Neural crest cell (in vitro differentiated cells): ENCODE results near the gene PODNL1. TPM values are rescaled to one million over a fixed set of nuclear protein-coding genes. Genes with fewer than 3 reads are reported as not detected.
A peak's percentile ranks its signal among the peaks of the same experiment; 100 is the strongest.
"Not testable (repeated sequence)": the region's sequence is repeated elsewhere in the genome, so short reads cannot be mapped to it uniquely, and the experiment has no call there.

Source experiments
- DNase-seq: peaks from one replicate; pipeline ENCODE4 v3.0.0; 2021; ENCODE audit warnings: low read depth, mixed read lengths, low spot score
- H3K27ac Mint-ChIP-seq: one replicate; pipeline ENCODE4 v1.8.0; 2021; ENCODE audit warnings: mild to moderate bottlenecking, mixed read lengths; ENCODE audit not compliant: unreplicated experiment
- H3K27me3 Mint-ChIP-seq: 2 replicates; pipeline ENCODE4 v1.8.0; 2021; ENCODE audit warnings: low read depth, mild to moderate bottlenecking, mixed read lengths
- H3K36me3 Mint-ChIP-seq: 2 replicates; pipeline ENCODE4 v1.8.0; 2021; ENCODE audit warnings: low read depth, mild to moderate bottlenecking, mixed read lengths
- H3K4me1 Mint-ChIP-seq: 2 replicates; pipeline ENCODE4 v1.8.0; 2021; ENCODE audit warnings: mixed read lengths
- H3K4me3 Mint-ChIP-seq: one replicate; pipeline ENCODE4 v1.8.0; 2021; ENCODE audit warnings: mild to moderate bottlenecking, mixed read lengths
- H3K9me3 Mint-ChIP-seq: 2 replicates; pipeline ENCODE4 v1.8.0; 2021; ENCODE audit warnings: mixed read lengths
- CTCF ChIP-seq: fragments of 200-600 bp; sonication (generic); conservative IDR thresholded peaks from 2 replicates; pipeline ENCODE4 v1.5.0; 2021; ENCODE audit warnings: antibody characterized with exemption, mild to moderate bottlenecking
- total RNA-seq: library from RNA; stranded (reverse); gene quantifications from 2 replicates; pipeline ENCODE4 v1.2.1, GENCODE V29; 2021

PODNL1 gene
- total RNA-seq, 1 donor from 2014 or later: 0.42 TPM

- DNase-seq: no peak
- TF ChIP-seq CTCF: no peak
- no peak overlapping the region for H3K4me3 Mint-ChIP-seq
- H3K4me1 Mint-ChIP-seq: peaks cover under 1% of the 10 kb centered on the region
- no peak overlapping the region for H3K27ac Mint-ChIP-seq
- H3K9me3 Mint-ChIP-seq: no peaks in the 10 kb centered on the region
- peaks cover 10% of the 10 kb centered on the region for H3K36me3 Mint-ChIP-seq
- H3K27me3 Mint-ChIP-seq: peaks cover 2% of the 10 kb centered on the region
These were observed 8.9 kb downstream of the PODNL1 start for GRCh38 chr19:13929340-13929739.

DNA sequence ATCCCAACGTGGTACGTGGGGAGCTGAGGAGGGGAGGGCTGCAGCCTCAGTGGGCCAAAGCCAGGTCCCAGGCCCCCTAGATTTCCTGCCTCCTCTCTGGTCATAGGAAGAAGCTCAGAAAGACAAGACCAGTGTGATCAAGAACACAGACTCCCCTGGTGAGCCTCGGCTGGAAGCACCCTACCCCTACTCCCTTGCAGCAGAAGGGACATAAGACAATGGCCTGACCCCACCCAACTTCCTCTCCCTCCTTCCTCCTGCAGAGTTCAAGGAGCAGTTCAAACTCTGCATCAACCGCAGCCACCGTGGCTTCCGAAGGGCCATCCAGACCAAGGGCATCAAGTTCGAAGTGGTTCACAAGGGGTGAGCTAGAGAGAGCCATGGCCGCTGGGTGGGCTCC, 11.5 kb downstream of the PODNL1 start:
- H3K4me3 Mint-ChIP-seq: no peak overlapping the region
- H3K9me3 Mint-ChIP-seq: no peaks in the 10 kb centered on the region
- H3K4me1 Mint-ChIP-seq: no peaks in the 10 kb centered on the region
- H3K27me3 Mint-ChIP-seq: no peaks in the 10 kb centered on the region
- no peak for TF ChIP-seq CTCF
- DNase-seq: no peak
- no peak overlapping the region for H3K27ac Mint-ChIP-seq
- peaks cover 21% of the 10 kb centered on the region for H3K36me3 Mint-ChIP-seq

- peaks cover 3% of the 10 kb centered on the region for H3K9me3 Mint-ChIP-seq
- no peaks in the 10 kb centered on the region for H3K27me3 Mint-ChIP-seq
- DNase-seq: no peak
- no peak overlapping the region for H3K4me3 Mint-ChIP-seq
- peaks cover 4% of the 10 kb centered on the region for H3K4me1 Mint-ChIP-seq
- H3K36me3 Mint-ChIP-seq: peaks cover 28% of the 10 kb centered on the region
- H3K27ac Mint-ChIP-seq: no peak overlapping the region
- no peak for TF ChIP-seq CTCF
These were observed 12.2 kb downstream of the PODNL1 start for GRCh38 chr19:13926010-13926409.

- TF ChIP-seq CTCF: no peak
- Mint-ChIP-seq H3K27ac (no peak overlapping the region), H3K4me1 (peaks cover 4% of the 10 kb centered on the region), H3K9me3 (peaks cover 3% of the 10 kb centered on the region), H3K27me3 (no peaks in the 10 kb centered on the region), H3K36me3 (peaks cover 35% of the 10 kb centered on the region), H3K4me3 (no peak overlapping the region)
- no peak for DNase-seq
These were observed 14.8 kb downstream of the PODNL1 start for GRCh38 chr19:13923194-13923987.

DNA sequence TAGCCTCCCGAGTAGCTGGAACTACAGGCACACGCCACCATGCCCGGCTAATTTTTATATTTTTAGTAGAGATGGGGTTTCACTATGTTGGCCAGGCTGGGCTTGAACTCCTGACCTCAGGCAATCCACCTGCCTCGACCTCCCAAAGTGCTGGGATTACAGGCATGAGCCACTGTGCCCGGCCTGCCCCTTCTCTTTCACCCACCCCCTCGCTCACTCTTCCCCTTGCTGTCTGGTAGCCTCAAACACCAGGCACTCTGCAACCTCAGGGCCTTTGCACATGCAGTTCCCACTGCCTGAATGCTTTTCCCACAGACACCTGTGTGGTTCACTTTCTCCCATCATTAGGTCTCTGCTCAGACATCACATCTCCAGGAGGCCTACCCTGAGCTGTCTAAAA, 16.1 kb downstream of the PODNL1 start:
- not testable (repeated sequence) for DNase-seq, H3K4me3 Mint-ChIP-seq, H3K27me3 Mint-ChIP-seq, H3K4me1 Mint-ChIP-seq, H3K27ac Mint-ChIP-seq, H3K9me3 Mint-ChIP-seq
- H3K36me3 Mint-ChIP-seq: peaks cover 34% of the 10 kb centered on the region

GRCh38 chr19:13920940-13921747, 17.1 kb downstream of the PODNL1 start:
- Mint-ChIP-seq H3K4me1 (peaks cover 4% of the 10 kb centered on the region), H3K36me3 (peaks cover 34% of the 10 kb centered on the region), H3K4me3 (no peak overlapping the region), H3K27ac (peak overlapping the region; percentile 69), H3K9me3 (peaks cover 3% of the 10 kb centered on the region), H3K27me3 (no peaks in the 10 kb centered on the region)
- no peak for TF ChIP-seq CTCF
- no peak for DNase-seq
